NT2/D1 (cell line): ENCODE measurements around the gene CORO1A.
"Not testable (repeated sequence)": the region's sequence is repeated elsewhere in the genome, so short reads cannot be mapped to it uniquely, and the experiment has no call there.

ENCODE experiments used
- SUZ12 ChIP-seq: IDR thresholded peaks from 2 replicates; pipeline ENCODE4 v1.6.1; 2011; ENCODE audit not compliant: insufficient read length, insufficient read depth; ENCODE audit errors: extremely low read depth
- YY1 ChIP-seq: IDR thresholded peaks from 2 replicates; pipeline ENCODE4 v1.6.1; 2011; ENCODE audit not compliant: insufficient read length, insufficient read depth
- ZNF274 ChIP-seq: IDR thresholded peaks from 2 replicates; pipeline ENCODE4 v1.6.1; 2011; ENCODE audit warnings: mild to moderate bottlenecking, low read depth, low read length

DNA sequence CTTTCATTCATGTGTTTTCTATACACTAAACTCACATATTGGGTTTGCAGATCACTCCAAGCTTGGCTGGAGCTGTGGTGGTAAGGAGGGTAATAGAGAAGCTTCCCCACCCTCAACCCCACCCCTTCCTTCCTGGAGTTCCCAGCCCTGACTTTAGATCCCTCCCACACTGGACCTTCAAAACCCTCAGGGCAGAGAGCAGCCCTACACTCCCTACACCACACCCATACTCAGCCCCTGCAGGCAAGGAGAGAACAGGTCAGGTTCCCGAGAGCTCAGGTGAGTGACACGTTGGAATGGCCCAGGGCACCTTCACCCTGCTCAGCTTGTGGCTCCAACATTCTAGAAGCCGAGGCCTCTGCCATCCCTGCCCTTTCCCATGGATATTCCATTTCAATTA, 15.6 kb downstream of the CORO1A start, which contains the start of gene SULT1A3:
- not testable (repeated sequence) for TF ChIP-seq YY1, ZNF274, SUZ12
